ENCODE measurements around the gene SRM.
"Not testable (repeated sequence)": the region's sequence is repeated elsewhere in the genome, so short reads cannot be mapped to it uniquely, and the experiment has no call there.

Gene SRM

DNA sequence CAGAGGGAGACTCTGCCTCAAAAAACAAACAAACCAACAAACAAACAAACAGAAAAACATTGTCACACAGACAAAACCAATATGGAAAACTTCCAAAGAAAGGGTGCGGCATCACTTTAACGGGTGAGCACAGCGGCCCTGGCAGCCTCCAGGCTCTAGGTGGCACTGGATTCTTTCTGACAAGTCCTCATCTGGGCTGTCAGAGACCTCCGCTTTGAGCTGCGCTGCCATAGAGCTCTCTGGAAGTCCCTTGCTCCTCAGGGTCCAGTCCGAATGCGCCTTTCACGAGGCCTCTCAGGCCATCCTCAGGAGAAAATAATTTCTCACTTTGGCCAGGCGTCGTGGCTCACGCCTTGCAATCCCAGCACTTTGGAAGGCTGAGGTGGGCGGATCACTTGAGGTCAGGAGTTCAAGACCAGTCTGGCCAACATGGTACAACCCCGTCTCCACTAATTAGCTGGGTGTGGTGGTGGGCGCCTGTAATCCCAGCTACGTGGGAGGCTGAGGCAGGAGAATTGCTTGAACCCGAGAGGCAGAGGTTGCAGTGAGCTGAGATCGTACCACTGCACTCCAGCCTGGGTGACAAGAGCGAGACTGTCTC, 4.2 kb upstream of the SRM start:
- DNase-seq, result peak; percentile 37 to 41

DNA sequence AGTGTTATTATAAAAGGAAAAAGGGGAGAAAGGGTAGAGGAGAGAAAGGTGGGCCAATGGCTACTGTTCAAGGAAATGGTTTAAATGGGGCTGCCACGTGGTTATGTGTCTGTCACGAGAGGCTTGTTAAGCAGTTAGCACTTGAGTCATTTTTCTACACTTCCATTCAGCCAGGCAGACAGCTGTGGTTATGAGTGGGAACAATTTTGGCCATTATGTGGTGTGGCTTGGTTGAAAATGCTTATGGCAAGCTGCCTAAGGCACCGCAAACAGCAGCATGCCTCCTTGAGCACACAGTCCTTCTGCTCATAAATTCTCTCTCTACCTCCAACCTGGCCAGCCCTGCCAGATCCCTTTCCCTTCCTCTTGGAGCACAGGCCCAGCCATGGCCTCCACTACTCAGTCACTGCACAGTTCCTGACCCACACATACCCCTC, 3.2 kb upstream of the SRM start:
- DNase-seq, result no peak

DNA sequence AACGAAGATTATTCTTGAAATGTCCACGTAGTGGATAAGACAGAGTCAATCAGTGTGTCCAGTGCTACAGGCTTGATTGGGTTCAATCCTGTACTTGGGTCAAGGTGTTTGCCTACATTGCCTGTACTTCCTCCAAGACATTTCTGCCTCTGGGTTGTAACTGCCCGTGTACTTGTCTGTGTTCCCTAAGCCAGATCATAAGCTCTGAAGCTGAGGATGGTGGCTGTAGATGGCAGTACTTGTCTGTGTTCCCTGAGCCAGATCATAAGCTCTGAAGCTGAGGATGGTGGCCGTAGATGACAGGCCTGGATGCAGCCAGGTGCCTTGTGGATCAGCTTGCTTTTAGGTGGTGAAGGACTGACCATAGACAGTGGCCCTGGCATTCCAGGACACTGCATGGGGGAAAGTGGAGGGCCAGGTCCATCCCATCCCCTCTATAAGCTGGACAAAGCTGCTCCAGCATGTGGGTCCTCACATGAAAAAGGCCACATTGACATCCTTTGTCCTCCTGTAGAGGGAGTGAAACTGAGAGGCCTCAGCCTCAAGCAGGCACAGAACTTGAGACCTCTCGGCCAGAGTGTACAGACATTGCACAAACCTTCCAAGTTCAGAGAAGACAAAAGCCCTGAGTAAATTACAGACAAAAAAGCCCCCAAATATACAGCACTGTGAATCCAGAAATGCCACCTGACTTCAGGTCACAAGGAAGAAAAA, 2.0 kb upstream of the SRM start:
- peak in 1 of 2 experiments; percentile 34 for DNase-seq

DNA sequence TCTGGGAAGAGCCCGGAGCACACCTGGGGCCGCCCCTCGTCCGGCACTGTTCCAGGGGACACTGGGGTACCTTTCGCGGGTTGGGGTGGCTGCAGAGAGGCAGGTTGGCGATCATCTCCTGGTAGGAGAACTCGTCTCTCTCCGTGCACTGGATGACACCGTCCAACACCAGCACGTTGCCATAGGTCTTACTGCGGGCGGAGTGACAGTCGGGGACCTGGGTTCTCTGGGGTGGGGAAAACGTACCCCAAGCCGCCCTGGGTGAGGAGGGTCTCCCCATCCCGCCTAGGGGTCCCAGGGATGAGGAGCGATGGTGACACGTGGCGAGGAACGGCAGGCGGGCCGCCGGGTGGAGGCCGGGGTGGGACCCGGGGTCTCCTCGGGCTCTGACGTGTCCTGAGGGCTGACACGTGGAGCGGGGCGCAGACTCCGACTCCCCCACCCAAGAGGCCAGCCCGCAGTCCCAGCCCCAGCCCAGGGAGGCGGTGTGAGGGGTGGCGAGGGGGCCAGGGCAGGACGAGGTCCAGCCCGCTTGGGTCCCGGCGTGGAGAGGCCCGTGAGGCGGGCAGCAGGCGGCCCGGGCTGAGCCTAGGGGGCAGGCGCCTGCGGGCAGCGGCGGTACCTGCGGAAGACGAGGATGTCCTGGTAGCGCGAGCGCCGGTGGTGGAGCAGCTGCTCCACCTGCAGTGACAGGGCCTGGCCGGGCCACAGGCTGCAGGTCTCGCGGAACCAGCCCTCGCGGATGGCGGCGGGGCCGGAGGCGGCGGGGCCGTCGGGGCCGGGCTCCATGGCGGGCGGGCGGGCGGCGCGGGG, 457 bp downstream of the SRM start:
- no peak for DNase-seq

DNA sequence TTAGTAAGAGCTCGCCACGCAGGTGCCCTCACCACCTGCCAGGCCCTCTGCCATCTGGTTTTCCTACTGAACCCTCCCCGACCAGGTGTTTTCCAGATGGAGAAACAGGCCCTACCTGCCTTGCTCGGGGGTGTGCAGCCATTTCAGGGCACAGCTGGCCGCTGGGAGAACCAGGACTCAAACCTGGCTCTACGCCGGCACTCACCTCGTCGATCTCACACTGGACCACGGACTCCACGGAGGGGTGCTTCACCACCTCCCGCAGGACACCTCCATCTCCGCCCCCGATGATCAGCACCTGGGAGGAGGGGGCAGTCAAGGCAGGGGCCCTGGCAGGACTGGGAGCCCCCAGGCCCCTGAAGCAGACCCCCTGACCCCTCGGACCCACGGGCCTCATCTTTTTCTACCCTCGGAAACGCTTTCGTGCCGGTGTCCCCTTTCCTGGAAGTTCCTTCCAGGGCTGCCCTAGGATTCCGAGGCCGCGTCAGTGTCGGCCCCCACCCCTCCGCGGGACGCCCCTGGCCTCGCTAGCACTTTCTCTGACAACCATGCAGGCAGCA, 1.1 kb downstream of the SRM start:
- DNase-seq, result no peak

DNA sequence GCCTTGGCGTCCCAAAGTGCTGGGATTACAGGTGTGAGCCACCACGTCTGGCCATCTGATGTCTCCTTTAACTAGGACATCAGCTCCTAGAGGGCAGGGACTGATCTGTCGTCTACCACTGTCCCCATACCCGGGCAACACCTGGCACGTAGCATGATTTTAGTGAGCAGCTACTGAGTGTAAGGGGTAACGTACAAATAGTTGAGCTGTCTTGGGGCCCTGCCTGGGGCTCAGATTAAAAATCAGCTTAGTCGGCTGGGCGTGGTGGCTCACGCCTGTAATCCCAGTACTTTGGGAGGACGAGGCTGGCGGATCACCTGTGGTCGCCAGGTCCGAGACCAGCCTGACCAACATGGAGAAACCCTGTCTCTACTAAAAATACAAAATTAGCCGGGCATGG, 1.8 kb downstream of the SRM start:
- DNase-seq, result no peak

DNA sequence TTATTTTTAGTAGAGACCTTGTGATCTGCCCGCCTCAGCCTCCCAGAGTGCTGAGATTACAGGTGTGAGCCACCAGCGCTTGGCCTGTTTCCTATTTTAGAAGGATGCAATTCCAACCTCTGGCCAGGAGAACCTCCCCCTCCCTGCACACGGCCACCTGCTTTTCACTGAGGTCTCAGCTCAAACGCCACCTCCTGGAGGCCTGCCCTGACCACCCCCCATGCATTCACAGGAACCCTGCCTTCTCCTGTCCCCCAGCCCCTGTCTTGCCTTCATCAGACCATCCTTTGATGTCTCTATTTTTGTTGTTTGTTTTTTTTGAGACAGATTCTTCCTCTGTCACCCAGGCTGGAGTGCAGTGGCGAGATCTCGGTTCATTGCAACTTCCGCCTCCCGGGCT, 2.3 kb downstream of the SRM start:
- DNase-seq, result no peak

DNA sequence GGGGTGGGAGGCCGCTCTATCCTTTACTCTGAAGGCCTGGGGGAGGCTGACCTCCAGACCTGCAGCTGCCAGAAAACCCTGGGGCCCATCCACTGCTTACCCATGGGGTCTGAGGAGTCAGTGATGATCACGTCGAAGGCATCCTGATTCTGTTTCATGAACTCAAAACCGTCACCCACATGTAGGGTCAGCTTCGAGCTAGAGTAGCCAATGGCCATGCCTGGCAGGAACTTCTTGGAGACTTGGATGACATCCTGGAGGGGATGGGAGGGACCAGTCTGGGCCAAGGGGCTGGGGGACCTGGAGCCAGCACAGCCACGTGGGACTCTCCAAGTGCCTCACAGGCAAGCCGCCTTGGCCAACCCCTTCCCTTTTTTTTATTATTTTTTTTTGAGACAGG, 3.3 kb downstream of the SRM start:
- DNase-seq, result no peak

DNA sequence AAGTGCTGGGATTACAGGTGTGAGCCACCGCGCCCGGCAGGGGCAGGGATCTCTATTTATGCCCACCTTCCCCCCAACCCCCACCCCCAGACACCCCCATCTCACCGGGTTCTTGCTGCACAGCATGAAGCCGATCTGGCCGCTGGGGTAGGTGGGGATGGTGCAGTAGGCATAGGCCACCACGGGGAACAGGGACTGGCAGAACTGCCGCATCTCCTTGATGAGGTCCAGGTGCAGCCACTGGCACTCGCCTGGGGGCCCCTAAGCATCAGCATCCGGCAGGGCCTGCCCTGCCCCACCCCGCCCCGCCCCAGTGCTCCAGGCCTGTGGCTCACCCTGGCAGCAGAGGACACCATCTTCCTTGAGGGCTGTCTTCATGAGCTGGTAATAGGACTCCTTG, 4.1 kb downstream of the SRM start:
- no peak for DNase-seq

DNA sequence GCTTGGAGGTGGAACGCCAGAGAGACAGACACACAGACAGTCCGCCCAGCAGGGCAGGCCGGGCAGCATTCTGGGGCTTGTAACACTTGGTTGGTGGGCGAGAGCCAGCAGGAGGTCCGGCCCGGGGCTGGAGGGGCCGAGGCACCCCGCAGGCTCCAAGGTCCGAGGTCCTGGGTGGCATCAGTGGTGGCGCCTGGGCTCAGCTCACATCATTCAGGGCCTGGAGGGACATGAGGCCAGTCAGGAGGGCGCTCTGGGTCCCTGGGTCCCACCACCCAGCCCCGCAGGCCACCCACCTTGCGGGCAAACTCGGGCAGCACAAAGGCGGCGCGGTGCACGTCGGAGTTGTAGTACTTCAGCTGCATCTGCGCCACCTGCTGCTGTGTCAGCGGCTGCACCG, 5.2 kb downstream of the SRM start:
- DNase-seq, result no peak

DNA sequence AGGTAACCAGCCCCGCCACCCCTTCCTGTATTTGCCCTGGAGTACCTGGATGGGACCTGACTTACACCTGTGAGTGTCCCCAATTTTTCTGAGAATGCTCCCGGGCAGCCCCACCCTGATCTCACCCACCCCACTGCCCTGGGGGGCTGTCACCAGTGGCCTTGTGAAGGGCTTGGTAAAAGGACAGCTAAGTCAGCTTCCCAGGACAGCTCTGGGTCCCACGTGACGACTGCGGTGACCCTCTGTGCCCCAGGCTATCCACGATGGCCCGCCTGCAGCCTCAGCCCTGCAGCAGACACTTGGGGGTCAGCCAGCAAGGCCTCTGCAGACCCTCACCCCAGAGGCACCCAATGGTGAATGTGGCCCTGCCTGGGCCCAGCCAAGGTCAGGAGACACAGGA, 5.6 kb downstream of the SRM start:
- no peak for DNase-seq

DNA sequence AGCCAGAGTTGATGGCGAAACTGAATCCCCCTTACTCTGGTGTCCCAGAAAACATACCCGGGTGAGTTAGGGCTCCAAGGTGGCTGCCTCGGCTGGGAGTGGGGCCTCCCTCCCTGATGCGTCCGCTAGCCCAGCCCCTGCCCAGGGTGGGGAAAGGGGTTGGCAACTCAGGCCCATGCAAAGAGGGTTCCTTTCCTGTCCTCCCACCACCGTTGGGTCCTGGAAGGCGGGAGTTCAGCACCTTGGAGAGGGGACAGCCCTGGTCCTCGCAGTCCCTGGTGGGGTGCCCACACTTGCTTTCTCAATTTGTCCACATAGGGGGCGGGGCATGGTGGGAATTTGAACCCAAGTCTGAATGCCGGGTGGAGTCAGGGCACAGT, 6.1 kb downstream of the SRM start:
- DNase-seq, result peak; percentile 42 to 47

DNA sequence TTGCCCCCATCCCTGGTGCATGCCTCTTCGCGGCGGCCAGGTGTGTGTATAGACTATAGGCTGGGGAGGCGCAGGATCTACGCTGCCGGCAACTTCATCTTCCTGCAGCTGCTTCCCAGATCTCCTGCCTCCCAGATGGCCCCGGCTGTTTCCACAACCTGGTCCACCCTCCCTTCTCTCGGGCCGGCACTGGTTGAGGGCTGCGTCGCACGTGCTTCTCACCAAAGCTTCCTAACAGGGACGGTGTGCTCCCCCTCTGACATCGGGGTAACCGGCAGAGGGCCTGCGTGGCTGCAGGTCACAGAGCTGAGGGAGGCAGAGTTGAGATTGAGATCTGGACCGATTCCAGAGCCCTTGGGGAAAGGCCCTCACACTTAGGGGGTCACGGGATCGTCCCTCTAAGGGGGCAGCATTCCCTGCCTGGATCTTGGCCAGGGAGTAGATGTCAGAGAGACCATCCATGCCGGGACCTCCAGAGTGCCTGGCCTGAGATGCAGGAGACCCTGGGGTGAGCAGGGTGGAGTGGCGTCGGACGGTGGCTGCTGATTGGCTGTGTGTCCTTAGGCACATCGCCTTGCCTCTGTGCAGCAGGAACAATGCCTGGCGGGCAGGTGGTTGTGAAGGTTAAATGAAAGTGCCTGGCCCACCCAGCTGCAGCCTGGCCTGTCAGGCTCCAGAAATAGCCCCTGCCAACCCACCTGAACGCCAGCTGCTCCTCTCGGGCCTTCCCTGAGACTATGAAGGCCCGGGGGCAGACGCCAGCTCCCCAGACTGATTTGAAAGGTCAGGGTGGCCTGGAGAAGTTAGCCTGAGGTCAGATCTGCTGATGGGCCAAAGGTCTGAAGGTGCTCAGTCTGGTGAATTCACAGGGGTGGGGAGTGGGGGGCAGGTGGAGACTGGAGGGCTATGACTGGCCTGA, 6.7 kb downstream of the SRM start:
- no peak for DNase-seq

DNA sequence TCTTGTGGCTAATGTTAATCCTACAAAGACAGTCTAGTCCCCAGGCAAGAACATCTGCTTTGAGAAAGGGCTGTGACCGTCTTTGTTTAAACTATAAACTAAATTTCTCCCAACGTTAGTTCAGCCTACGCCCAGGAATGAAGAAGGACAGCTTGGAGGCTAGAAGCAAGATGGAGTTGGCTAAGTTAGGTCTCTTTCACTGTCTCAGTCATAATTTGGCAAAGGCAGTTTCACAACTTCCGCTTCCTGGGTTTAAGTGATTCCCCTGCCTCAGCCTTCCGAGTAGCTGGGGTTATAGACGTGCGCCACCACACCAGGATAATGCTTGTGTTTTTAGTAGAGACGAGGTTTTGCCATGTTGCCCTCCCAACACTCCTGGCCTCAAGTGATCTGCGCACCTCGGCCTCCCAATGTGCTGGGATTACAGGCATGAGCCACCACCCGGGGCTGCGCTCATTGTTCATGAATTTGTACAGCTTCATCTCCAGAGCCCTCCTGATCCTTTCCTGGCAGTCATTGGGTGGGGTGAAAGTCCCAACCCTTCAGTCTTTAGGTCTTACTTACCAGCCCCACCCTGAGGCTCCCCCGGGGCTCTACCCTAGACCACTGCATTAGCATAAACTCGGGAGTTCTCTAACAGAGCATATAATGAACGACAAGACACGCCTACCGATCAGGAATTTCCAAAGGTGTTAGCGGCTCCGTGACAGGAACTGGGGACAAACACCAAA, 7.9 kb downstream of the SRM start:
- peak; percentile 86 to 90 for DNase-seq

DNA sequence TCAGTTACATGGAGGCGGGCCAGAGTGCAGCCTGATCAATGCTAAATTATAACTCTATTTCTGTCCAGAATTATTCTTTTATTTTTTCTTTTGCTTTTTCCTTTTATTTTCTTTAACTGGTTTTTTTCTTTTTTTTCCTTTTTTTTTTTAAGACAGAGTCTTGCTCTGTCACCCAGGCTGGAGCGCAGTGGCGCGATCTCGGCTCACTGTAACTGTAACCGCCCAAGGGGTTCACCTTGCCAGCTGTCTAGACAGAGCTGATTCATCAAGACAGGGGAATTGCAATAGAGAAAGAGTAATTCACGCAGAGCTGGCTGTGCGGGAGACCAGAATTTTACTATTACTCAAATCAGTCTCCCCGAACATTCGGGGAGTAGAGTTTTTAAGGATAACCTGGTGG, 8.7 kb downstream of the SRM start:
- not testable (repeated sequence) for DNase-seq

DNA sequence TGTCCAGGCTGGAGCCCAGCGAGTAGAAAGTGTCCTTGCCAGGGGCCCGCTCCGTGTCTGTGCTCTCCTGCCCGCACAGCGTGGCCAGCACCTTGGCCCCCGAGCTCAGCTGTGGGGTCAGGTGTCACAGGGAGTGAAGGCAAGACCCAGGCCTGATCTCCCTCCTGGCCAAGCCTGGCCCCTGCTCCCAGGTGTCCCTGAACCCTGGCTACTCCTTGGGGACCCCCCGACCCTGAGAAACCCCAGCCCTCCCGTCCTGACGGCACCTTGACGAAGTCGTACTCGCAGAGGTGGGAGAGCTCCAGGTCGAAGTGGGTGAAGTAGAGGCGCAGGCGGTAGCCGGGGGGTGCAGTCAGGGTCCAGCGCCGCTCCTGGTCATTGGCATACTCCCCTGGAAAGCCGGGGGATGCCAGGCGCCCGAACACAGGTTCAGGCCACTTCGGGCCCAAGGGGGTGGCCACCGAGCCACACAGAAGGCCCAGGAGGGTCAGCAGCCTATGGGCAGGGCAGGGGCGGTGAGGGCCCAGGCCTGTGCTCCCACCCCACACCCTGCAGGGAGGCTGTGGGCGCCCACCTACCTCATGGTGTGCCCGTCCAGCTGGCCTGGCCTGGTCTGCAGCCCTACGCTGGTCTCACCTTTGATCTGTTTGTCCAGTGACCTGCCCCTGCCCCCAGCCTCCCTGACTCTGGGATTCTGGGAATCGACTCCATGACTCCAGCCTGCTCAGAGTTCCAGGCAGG, 13.0 kb downstream of the SRM start, which contains the start of gene MASP2:
Gene MASP2, minus strand, starts transcription at position 615 of the 741 bp plus-strand sequence. Its CDS starts 32 bp downstream, at position 583.
- no peak for DNase-seq

DNA sequence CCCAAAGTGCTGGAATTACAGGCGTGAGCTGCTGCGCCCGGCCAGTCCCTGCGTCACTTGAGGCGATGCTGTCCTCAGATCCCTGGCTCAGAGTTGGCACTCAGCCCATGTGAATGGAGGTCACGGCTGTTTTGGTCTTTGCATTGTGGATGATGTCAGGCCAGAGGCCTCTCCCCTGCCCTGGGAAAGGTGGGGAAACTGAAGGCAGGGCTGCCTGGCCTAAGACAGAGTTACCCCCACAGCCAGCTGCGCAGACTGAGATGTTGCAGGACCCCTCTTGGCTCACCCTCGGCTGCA, 13.6 kb downstream of the SRM start:
- no peak for DNase-seq

DNA sequence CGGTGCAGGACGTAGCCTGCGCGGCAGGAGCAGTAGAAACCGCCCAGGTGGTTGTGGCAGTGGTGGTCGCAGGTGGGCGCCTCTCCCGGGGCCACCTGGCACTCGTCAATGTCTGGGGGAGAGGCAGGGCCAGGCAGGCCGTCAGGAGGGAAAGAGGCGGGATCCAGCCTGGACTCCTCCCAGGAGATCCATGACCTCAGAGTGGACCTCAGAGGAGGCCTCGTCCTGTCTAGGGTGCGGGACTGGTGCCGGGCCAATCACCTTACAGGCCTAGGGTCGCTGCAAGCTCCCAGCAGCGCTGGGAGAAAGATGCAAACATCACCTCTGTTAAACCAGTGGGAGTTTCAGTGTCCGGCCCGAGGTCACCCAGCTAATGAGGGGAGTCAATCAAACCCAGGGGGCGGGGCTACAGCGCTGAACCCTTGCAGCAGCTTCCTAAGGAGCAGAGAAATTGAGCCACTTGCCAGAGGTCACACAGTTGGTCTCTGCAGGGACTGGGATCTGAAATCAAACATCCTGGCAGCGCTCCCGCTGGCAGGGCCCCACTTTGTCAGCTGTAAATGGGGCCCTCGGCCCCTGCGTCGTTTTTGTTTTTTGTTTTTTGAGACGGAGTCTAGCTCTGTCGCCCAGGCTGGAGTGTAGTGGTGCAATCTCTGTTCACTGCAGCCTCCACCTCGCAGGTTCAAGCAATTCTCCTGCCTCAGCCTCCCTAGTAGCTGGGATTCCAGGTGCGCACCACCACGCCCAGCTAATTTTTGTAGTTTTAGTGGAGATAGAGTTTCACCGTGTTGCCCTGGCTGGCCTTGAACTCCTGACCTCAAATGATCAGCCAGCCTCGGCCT, 14.2 kb downstream of the SRM start:
- DNase-seq, result no peak

DNA sequence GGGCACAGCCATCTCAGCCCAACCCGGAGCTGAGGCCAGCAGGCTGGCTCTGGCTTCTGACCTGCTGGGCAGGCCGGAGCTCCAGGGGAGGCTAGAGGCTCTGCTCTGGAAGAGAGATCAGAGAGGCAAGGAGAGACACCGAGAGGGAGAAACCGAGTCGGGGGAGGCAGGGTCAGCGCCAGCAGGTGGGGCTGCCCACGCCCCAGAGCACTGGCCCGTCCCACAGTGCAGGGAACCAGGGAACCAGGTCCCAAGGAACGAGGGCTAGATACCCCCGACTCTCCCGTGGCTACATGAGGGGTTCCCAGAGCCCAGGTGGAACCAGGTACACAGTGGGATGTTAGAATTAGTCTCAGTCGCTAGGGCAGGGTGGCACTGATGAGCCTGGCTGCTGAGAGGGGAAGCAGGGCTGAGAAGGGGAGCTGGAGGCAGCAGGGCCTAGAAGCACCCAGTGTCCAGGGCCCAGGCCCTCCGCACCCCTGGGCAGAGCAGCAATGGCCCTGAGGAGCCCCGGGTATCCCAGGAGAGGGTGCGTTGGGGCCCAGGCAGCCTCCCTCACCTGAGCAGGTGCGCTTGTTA, 14.9 kb downstream of the SRM start:
- no peak for DNase-seq
